ENCODE results near the gene PRDM11. TPM values are rescaled to one million over a fixed set of nuclear protein-coding genes. Genes with fewer than 3 reads are reported as not detected.

Gene PRDM11
- total and polyA plus RNA-seq, 2 of the 4 experiments (the other 2 are of a cell fraction): 2.2 to 2.7 TPM

GRCh38 chr11:45184640-45185039 is 38.2 kb downstream of the PRDM11 start:
- H2BK15ac ChIP-seq (ENCODE audit: low read depth, low read length): no peak overlapping the region
- CTCF ChIA-PET: no interaction called here
- no peaks in the 10 kb centered on the region for H3K27me3 ChIP-seq (ENCODE audit: control insufficient read depth, insufficient read depth, low read length)
- no peak overlapping the region for H2BK120ac ChIP-seq (ENCODE audit: low read depth, low read length)
- no peak overlapping the region for H2AFZ ChIP-seq (replicated peaks; ENCODE audit: low read length, poor library complexity)
- H3K36me3 ChIP-seq (ENCODE audit: control insufficient read depth, insufficient read depth, low read length): peaks cover 9% of the 10 kb centered on the region; the same call in 1 of the 2 replicates
- ATAC-seq (ENCODE audit: low read depth): no peak
- no peak overlapping the region for H3K4ac ChIP-seq (ENCODE audit: low read depth, low read length)
- H3K14ac ChIP-seq (replicated peaks; ENCODE audit: low read depth, low read length): no peak overlapping the region
- H3K4me1 ChIP-seq (ENCODE audit: control insufficient read depth, insufficient read depth, low read length): peaks cover 9% of the 10 kb centered on the region
- H3K79me1 ChIP-seq (ENCODE audit: low read depth in 1 of 2, low read length in 2 of 2): no peaks in the 10 kb centered on the region; a peak in 1 of 4 replicates
- no peak overlapping the region for H3K23ac ChIP-seq (ENCODE audit: low read depth, low read length)
- no peaks in the 10 kb centered on the region for H3K9me3 ChIP-seq (ENCODE audit: control insufficient read depth, insufficient read depth, low read length)
- H4K20me1 ChIP-seq (ENCODE audit: insufficient read depth, low read length): no peaks in the 10 kb centered on the region
- no peak overlapping the region for H4K91ac ChIP-seq (ENCODE audit: insufficient read depth, low read depth, low read length)
- POLR2A ChIA-PET (ENCODE audit: unreplicated experiment): no interaction called here
- no peak for DNase-seq
- H2BK20ac ChIP-seq (ENCODE audit: low read depth, low read length): no peak overlapping the region
- intact Hi-C loops (cut with micrococcal nuclease): no loop called here
- WGBS, 2 experiments (ENCODE audit: extremely low coverage in 2 of 2, insufficient read length in 1 of 2): 95% methylated on average over 2 of the region's 2 CpGs; no CpG with 5 or more reads in 1 of the 2 experiments
- no peak overlapping the region for H2BK5ac ChIP-seq (ENCODE audit: low read depth, low read length, poor library complexity, severe bottlenecking)
- in situ Hi-C loops (cut with MboI; ENCODE audit: low sequenced_read_pairs): no loop called here
- H4K5ac ChIP-seq (ENCODE audit: low read depth, low read length): no peak overlapping the region
- no peak overlapping the region for H2AK9ac ChIP-seq (replicated peaks; ENCODE audit: low read depth, low read length, poor library complexity)
- no peak overlapping the region for H3K9ac ChIP-seq (ENCODE audit: low read depth, low read length)
- dilution Hi-C loops (cut with HindIII; ENCODE audit: low sequenced_read_pairs, unreplicated experiment): no loop called here
- no peak overlapping the region for H3K56ac ChIP-seq (ENCODE audit: extremely low read depth, insufficient read depth, low read length)
- peaks cover 10% of the 10 kb centered on the region; the same call in 1 of the 2 replicates for H3K9me1 ChIP-seq (ENCODE audit: insufficient read depth, low read length)
- H3K27ac ChIP-seq (ENCODE audit: insufficient read depth, low read length): no peak overlapping the region
- no peak overlapping the region for H2AK5ac ChIP-seq (ENCODE audit: low read depth, low read length)
- TF ChIP-seq MAFK (IDR thresholded peaks at IDR 0.05; ENCODE audit: low read depth, low read length) (no peak), RCOR1 (IDR thresholded peaks at IDR 0.05; ENCODE audit: insufficient replicate concordance, low read length) (no peak), ELK1 (IDR thresholded peaks at IDR 0.05; ENCODE audit: borderline replicate concordance, low read depth, low read length) (no peak), CHD1 (IDR thresholded peaks at IDR 0.05; ENCODE audit: low read depth, low read length) (no peak), CTCF (conservative IDR thresholded peaks at IDR 0.05; ENCODE audit: low read depth, low read length) (no peak), USF2 (IDR thresholded peaks at IDR 0.05; ENCODE audit: low read depth, low read length) (no peak), BHLHE40 (IDR thresholded peaks at IDR 0.05; ENCODE audit: low read depth, low read length) (no peak), MXI1 (IDR thresholded peaks at IDR 0.05; ENCODE audit: borderline replicate concordance, low read depth, low read length) (no peak), RAD21 (IDR thresholded peaks at IDR 0.05; ENCODE audit: low read length) (no peak)
- no peak overlapping the region for H3K4me3 ChIP-seq (ENCODE audit: insufficient read depth, low read depth, low read length)
- H4K8ac ChIP-seq (ENCODE audit: low read depth in 2 of 2, low read length in 2 of 2): no peak overlapping the region
- no peak overlapping the region for H3K18ac ChIP-seq (ENCODE audit: low read depth, low read length)
- BruUV-seq (replicated peaks): no TSS peak
- H3K4me2 ChIP-seq (ENCODE audit: low read depth, low read length): no peak overlapping the region
